K562 (cell line): ENCODE measurements around the gene AP2S1. TPM values are rescaled to one million over a fixed set of nuclear protein-coding genes. Genes with fewer than 3 reads are reported as not detected.

Experiments
- DEAF1 ChIP-seq: fragments of 450-650 bp; formaldehyde crosslinking; IDR thresholded peaks from 2 replicates; pipeline ENCODE4 v1.4.0; 2020; ENCODE audit warnings: mild to moderate bottlenecking, moderate library complexity
- E2F8 ChIP-seq: fragments of 450-650 bp; IDR thresholded peaks from 2 replicates; pipeline ENCODE4 v1.7.1; 2018; ENCODE audit warnings: mild to moderate bottlenecking, low read depth; ENCODE audit not compliant: partially characterized antibody
- FOXA1 ChIP-seq: fragments of 450-650 bp; IDR thresholded peaks from 2 replicates; pipeline ENCODE4 v1.6.1; 2016; ENCODE audit warnings: mild to moderate bottlenecking, borderline replicate concordance
- FOXA3 ChIP-seq, 2 experiments: fragments of 450-650 bp in 1 of 2; sonication (generic) in 1 of 2; formaldehyde crosslinking; IDR thresholded peaks in 1 of 2; conservative IDR thresholded peaks in 1 of 2; 2 replicates each; pipeline versions ENCODE4 v1.4.0 to v1.8.0; 2020 to 2022; ENCODE audit warnings: mild to moderate bottlenecking in 2 of 2, missing genetic modification reagents in 1 of 2
- HDAC3 ChIP-seq: fragments of 450-650 bp; IDR thresholded peaks from 2 replicates; pipeline ENCODE4 v1.6.1; 2018; ENCODE audit warnings: borderline replicate concordance, mild to moderate bottlenecking, moderate library complexity; ENCODE audit not compliant: partially characterized antibody
- MCM2 ChIP-seq: fragments of 450-650 bp; IDR thresholded peaks from 2 replicates; pipeline ENCODE4 v1.6.1; 2017; ENCODE audit warnings: low read depth, mild to moderate bottlenecking
- MITF ChIP-seq: IDR thresholded peaks from 2 replicates; pipeline ENCODE4 v1.6.1; 2014; ENCODE audit warnings: antibody characterized with exemption
- MYNN ChIP-seq, 2 experiments: sonication (generic); formaldehyde crosslinking in 1 of 2; IDR thresholded peaks; 2 replicates each; pipeline versions ENCODE4 v1.5.0 to v1.6.1; 2016 to 2020; ENCODE audit warnings: antibody characterized with exemption in 1 of 2, missing genetic modification reagents in 1 of 2
- PHF21A ChIP-seq: fragments of 450-650 bp; IDR thresholded peaks from 2 replicates; pipeline ENCODE4 v1.6.1; 2017; ENCODE audit warnings: low read depth, borderline replicate concordance
- PML ChIP-seq: IDR thresholded peaks from 2 replicates; pipeline ENCODE4 v1.6.1; 2012; ENCODE audit warnings: low read length, inconsistent platforms
- PRMT5 ChIP-seq: sonication (generic); formaldehyde crosslinking; IDR thresholded peaks from 2 replicates; pipeline ENCODE4 v1.5.0; 2020; ENCODE audit warnings: missing genetic modification reagents
- RHOXF2B ChIP-seq: fragments of 250-450 bp; sonication (Bioruptor Pico); conservative IDR thresholded peaks from 2 replicates; pipeline ENCODE4 v1.5.1; 2021
- SNIP1 ChIP-seq: fragments of 450-650 bp; IDR thresholded peaks from 2 replicates; pipeline ENCODE4 v1.7.1; 2017; ENCODE audit warnings: low read depth, mild to moderate bottlenecking
- YY1 ChIP-seq, 3 experiments: IDR thresholded peaks; 2 replicates each; pipeline ENCODE4 v1.6.1; 2011; ENCODE audit warnings: low read length in 2 of 3, mild to moderate bottlenecking in 2 of 3, moderate library complexity in 2 of 3, borderline replicate concordance in 1 of 3, control low read depth in 1 of 3, low read depth in 1 of 3; ENCODE audit not compliant: insufficient read depth in 3 of 3, insufficient replicate concordance in 2 of 3, control insufficient read depth in 1 of 3, insufficient read length in 1 of 3; ENCODE audit errors: extremely low read depth in 1 of 3
- ZNF282 ChIP-seq: sonication (generic); formaldehyde crosslinking; IDR thresholded peaks from 2 replicates; pipeline ENCODE4 v1.8.1; 2023; ENCODE audit warnings: missing genetic modification reagents
- ZNF41 ChIP-seq: fragments of 250-450 bp; sonication (Bioruptor Pico); conservative IDR thresholded peaks from 2 replicates; pipeline ENCODE4 v1.4.0; 2020; ENCODE audit warnings: mild to moderate bottlenecking
- polyA plus RNA-seq, 8 experiments: library from polyadenylated mRNA; depleted of rRNA in 4 of 8; stranded (reverse) in 5 of 8; unstranded in 3 of 8; fragments of >200 nt; fragmentation: Nextera tagmentation in 2 of 8; fragmentation: Illumina TruSeq in 1 of 8; extraction: Ambion mirVana in 2 of 8; extraction: Trizol in 1 of 8; gene quantifications; 2 replicates each; pipeline versions ENCODE4 v1.2.1 to v1.2.3, GENCODE V29; 2011 to 2014; ENCODE audit warnings: inconsistent platforms in 1 of 8, missing spikeins in 1 of 8
- total RNA-seq, 7 experiments: library from RNA; depleted of rRNA in 6 of 7; stranded (reverse); fragments of >200 nt in 6 of 7; fragmentation: Illumina TruSeq in 2 of 7; extraction: Trizol in 2 of 7; gene quantifications; 2 replicates each; pipeline versions ENCODE4 v1.2.1 to v1.2.3, GENCODE V29; 2011 to 2021; ENCODE audit warnings: low replicate concordance in 1 of 7
- TF ChIP-seq, protein P1 (sequence below): sonication (generic); formaldehyde crosslinking; IDR thresholded peaks from 2 replicates; pipeline ENCODE4 v1.8.1; 2023; ENCODE audit warnings: mild to moderate bottlenecking, missing genetic modification reagents
- TF ChIP-seq, protein P2 (sequence below), 2 experiments: fragments of 250-450 bp in 1 of 2; fragments of 450-650 bp in 1 of 2; sonication (Bioruptor Pico) in 1 of 2; IDR thresholded peaks; 2 replicates each; pipeline versions ENCODE4 v1.6.1 to v1.8.0; 2016 to 2021; ENCODE audit warnings: mild to moderate bottlenecking in 2 of 2, moderate library complexity in 2 of 2, missing compliant biosample characterization in 1 of 2, missing genetic modification characterization in 1 of 2

AP2S1 gene
- total and polyA plus RNA-seq, 9 of the 15 experiments (the other 6 are each of a cell fraction or from before 2014, with no cell fraction given), result 32.4 to 294 (median 136) TPM

- TF ChIP-seq PRMT5 (CRISPR knock-in tag), result no peak
- TF ChIP-seq MCM2, result no peak
- no peak for TF ChIP-seq PML
- TF ChIP-seq, protein P1, sequence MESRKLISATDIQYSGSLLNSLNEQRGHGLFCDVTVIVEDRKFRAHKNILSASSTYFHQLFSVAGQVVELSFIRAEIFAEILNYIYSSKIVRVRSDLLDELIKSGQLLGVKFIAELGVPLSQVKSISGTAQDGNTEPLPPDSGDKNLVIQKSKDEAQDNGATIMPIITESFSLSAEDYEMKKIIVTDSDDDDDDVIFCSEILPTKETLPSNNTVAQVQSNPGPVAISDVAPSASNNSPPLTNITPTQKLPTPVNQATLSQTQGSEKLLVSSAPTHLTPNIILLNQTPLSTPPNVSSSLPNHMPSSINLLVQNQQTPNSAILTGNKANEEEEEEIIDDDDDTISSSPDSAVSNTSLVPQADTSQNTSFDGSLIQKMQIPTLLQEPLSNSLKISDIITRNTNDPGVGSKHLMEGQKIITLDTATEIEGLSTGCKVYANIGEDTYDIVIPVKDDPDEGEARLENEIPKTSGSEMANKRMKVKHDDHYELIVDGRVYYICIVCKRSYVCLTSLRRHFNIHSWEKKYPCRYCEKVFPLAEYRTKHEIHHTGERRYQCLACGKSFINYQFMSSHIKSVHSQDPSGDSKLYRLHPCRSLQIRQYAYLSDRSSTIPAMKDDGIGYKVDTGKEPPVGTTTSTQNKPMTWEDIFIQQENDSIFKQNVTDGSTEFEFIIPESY (CRISPR knock-in tag), result no peak
- TF ChIP-seq FOXA1, result no peak
- no peak for TF ChIP-seq ZNF41 (CRISPR knock-in tag)
- TF ChIP-seq E2F8, result no peak
- peak; percentile 44; the same call in 1 of the 2 replicates for TF ChIP-seq MITF
- TF ChIP-seq RHOXF2B (CRISPR knock-in tag), result no peak
- TF ChIP-seq HDAC3, result peak; percentile 67
- TF ChIP-seq, protein P2, sequence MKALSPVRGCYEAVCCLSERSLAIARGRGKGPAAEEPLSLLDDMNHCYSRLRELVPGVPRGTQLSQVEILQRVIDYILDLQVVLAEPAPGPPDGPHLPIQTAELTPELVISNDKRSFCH (CRISPR knock-in tag; IDR thresholded peaks at IDR 0.05), result no peak
- TF ChIP-seq, protein P2 (tag; IDR thresholded peaks at IDR 0.05), result no peak
- no peak for TF ChIP-seq YY1 (IDR thresholded peaks at IDR 0.05; ENCODE audit: borderline replicate concordance in 1 of 3, control insufficient read depth in 1 of 3, extremely low read depth in 1 of 3, insufficient read depth in 3 of 3, insufficient read length in 1 of 3, insufficient replicate concordance in 2 of 3, low read depth in 1 of 3, low read length in 2 of 3)
- TF ChIP-seq ZNF282 (CRISPR knock-in tag), result no peak
- no peak for TF ChIP-seq FOXA3 (CRISPR knock-in tag; conservative IDR thresholded peaks at IDR 0.05 in 1 of 2, IDR thresholded peaks at IDR 0.05 in 1 of 2)
- TF ChIP-seq MYNN (IDR thresholded peaks at IDR 0.05), result 0 out of 2 replicates have a peak, but pooled peaks have one; percentile 18
- no peak for TF ChIP-seq MYNN (CRISPR knock-in tag; IDR thresholded peaks at IDR 0.05)
- TF ChIP-seq PHF21A, result peak; percentile 60; the same call in 1 of the 2 replicates
- no peak for TF ChIP-seq SNIP1
- TF ChIP-seq DEAF1 (CRISPR knock-in tag), result no peak
Measured at GRCh38 chr19:46844067-46844489, 6.6 kb downstream of the AP2S1 start (continued).
